Stimulated activated CD8-positive, alpha-beta memory T cell treated with anti-CD3 and anti-CD28 coated beads, Interleukin-12 subunit alpha, Interleukin-12 subunit beta, amount 100 ng/mL, for 4 hours (primary cell): ENCODE measurements around the gene ALDH6A1.
"Not testable (repeated sequence)": the region's sequence is repeated elsewhere in the genome, so short reads cannot be mapped to it uniquely, and the experiment has no call there.

Source experiments
- DNase-seq: peaks from one replicate; pipeline ENCODE4 v3.0.0-alpha.2; 2020; ENCODE audit warnings: low read depth

The ALDH6A1 gene

DNA sequence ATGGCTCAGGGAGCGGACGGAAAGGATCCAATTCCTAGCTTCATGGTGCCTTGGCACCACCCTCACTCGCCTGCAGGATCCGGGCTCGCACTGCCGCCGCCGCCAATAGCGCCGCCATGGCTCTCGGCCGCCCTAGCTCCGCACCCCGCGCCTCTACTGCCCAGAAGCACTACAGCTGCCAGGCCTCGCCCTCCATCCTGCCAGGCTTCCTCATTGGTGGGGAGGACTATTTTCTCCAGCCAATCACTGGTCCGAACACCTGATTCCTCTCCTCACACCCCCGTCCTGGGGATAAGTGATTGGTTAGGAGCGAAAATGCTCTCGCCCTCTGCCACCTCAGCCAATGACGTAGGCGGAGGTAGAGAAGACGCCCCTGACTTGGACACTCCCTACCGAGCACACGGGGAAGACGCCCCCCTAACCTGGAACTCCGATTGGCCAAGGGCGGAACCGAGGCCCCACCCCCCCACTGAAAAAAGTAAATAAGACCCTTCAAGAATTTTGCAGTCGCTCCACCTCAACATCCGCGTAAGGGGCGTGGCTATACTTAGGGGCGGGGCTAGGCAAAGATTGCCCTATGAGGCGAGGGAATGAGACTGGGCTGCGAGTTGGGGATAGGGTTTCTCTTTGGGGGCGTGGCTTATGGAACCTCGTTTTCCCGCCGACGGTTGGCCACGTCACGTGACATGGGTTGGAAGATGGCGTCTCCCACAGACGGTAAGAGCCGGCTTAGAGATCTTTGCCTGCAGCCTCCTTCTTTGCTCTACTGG is at the start of gene ALDH6A1, which contains the start of gene LIN52:
Gene ALDH6A1 (minus strand): TSS at position 177 of the 770 bp plus-strand sequence. CDS start 59 bp downstream, at position 118.
Gene LIN52 (plus strand): TSS at position 680 of the 770 bp plus-strand sequence. CDS start 19 bp downstream, at position 699.
- peak; percentile 100 for DNase-seq

DNA sequence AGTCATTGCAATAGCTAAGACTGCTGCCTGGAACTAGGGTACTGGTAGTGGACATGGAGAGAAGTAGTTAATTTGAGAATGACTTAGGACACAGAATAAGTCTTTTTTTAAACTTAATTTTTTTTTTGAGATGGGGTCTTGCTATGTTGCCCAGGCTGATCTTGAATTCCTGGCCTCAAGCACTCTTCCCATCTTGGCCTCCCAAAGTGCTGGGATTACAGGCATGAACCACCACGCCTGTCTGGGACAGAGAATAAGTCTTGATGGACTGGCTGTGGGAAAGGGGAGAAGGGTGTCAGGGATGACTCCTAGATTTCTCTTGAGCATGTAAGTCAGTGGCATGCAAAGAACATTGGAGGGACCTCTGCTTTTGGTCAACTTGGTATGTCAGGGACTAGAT is 43.4 kb upstream of the ALDH6A1 start:
- no peak for DNase-seq

DNA sequence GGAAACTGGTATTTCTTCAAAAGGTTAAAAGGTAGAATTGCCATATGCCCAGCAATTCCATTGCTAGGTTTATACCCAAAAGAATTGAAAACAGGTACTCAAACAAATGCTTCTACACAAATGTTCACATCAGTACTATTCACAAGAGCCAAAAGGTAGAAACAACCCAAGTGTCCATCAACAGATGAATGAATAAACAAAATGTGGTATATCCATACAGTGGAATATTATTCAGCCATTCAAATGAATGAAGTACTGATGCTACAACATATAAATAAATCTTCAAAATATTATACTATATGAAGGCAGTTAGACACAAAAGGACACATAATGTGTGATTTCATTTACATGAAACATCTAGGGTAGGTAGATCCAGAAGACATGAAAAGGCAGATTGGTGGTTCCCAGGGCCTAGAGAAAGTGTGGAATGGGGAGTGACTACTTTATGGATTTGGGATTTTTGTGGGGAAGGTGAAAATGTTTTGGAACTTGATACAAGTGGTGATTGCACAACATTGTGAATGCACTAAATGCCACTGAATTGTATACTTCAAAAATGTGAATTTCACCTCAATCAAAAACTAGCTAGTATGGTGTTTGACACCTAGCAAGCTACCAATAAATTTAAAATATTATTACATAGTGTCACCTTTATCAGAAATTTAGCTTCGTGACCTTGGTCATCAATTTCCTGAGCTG is 42.2 kb upstream of the ALDH6A1 start:
- no peak for DNase-seq

DNA sequence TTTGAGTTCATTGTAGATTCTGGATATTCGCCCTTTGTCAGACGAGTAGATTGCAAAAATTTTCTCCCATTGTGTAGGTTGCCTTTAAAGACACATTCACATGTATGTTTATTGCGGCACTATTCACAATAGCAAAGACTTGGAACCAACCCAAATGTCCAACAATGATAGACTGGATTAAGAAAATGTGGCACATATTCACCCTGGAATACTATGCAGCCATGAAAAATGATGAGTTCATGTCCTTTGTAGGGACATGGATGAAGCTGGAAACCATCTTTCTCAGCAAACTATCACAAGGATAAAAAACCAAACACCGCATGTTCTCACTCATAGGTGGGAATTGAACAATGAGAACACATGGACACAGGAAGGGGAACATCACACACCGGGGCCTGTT is 41.2 kb upstream of the ALDH6A1 start:
- not testable (repeated sequence) for DNase-seq

DNA sequence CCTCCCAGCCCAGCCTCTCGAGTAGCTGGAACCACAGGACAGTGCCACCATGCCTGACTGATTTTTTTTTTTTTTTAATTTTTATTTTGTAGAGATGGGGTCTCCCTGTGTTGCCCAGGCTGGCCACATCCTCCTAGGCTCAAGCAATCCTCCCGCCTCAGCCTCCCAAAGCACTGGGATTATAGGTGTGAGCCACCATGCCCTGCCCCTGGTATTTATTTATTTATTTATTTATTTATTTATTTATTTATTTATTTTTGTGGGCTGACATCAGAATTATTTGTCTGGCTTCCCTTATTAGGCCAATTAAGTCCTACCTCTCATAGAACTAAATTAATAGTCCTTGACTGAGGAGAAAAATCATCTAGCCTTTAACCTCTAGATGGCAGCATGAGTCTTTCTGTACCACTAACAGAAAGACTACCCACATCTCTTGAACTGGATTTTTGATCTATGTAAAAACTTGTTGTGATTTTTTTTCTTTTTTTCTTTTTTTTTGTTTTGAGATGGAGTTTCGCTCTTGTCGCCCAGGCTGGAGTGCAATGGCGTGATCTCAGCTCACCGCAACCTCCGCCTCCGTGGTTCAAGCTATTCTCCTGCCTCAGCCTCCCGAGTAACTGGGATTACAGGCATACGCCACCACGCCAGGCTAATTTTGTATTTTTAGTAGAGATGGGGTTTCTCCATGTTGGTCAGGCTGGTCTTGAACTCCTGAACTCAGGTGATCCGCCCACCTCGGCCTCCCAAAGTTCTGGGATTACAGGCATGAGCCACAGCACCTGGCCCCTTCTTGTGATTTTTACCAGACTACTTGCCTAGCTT is 27.4 kb upstream of the ALDH6A1 start:
- DNase-seq = not testable (repeated sequence)

DNA sequence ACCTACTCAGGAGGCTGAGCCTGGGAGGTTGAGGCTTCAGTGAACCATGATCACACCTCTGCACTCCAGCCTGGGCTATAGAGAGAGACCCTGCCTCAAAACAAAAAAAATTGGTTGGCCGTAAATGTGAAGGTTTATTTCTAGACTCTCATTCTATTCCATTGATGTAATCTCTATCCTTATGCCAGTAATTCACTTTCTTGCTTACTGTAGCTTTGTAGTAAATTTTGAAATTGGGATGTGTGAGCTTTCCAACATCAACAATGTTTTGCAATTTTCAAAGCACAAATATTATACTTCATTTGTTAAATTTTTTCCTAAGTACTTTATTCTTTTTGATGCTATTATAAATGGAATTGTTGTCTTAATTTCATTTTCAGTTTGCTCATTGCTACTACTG is 25.1 kb upstream of the ALDH6A1 start:
- DNase-seq = no peak

DNA sequence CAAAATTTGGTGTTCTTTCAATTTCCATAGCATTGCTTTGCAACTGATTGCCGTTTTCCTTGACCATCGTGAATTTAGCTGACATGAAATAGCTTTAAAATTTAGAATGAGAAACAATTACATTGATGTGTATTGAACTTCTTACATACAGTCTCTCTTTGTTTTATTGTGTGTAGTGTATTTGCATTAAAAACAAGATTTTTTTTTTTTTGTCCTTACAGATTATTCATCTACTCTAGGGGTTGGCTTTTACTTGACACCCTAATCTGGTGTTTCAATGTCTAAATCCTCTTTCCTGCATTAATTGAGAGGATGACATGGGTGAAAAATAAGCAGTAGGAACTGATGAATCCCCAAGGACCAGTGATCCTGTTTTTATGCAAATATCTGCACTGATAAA is 21.1 kb upstream of the ALDH6A1 start:
- no peak for DNase-seq

DNA sequence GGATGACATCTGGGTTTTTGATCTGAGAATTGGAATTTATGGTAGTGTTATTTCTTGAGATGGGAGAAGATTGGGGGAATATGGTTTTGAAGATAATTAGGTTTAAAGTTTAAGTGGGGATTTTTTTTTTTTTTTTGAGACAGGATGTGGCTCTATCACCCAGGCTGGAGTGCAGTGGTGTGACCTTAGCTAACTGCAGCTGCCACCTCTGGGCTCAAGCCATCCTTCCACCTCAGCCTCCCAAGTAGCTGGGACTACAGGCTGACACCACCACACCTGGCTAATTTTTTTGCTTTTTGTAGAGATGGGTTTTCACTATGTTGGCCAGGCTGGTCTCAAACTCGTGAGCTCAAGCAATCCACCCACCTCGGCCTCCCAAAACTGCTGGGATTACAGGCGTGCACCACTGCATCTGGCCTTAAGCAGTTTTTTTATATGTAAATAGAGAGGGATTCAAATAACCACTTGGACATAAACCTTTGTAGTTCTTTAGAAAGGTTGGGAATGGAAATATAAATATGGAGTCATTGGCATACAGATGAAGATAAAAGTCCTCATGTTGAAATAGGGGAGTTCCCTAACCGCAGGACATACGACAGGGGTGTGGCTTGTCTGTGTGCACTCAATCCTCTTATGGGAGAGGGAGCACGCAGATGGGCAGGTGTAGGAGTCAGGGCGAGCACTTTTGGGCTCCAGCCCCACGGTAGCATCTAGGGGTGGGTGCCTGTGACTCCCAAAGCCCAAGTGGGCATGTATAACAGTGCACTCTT is 5.2 kb upstream of the ALDH6A1 start:
- DNase-seq = no peak

DNA sequence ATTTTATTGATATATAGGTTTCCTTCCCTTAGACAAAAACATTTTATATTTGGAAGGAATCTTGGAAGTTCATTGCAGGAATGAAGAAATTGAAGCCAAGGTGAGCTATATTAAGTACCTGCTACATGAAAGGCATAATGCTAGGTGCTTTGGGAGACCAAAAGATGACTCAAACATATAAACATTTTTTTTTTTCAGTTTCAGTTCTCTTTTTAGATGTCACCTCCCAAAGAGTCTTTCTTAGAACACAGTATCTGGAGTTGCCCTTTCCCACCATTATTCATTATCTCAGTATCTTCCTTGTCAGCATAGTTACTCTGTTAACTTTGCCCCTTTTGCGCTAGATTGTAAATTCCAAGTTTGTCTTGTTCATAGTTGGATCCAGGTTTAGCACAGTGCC is 1.6 kb upstream of the ALDH6A1 start:
- DNase-seq = no peak

DNA sequence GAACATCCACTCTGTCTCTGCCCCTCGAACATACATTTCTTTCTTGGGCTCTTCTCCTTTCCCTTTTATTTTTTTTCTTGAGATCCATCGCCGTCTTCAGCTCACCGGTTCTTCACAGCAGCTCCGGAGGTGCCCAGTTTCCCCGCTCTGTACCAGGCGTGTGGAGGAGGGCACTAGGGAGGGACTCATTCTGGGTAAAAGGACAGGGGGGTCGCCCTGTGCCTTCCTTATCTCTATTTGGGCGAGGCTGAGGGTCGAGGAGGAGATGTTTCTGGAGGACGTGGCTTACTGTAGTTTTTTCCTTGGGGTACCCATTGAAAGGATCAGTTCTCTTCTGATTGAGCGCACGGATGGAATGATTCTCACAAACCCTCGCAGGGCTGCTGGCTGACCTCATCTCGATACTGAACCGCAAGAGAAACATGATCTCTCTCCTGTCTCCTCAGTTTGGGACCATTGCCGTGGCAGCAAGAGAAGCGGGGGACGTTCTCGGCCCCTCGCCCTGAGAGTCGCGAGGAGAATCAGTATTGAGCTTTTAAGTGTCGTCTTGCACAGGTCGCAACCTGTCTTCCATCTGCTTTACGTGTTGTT is 889 bp upstream of the ALDH6A1 start:
- DNase-seq = no peak

DNA sequence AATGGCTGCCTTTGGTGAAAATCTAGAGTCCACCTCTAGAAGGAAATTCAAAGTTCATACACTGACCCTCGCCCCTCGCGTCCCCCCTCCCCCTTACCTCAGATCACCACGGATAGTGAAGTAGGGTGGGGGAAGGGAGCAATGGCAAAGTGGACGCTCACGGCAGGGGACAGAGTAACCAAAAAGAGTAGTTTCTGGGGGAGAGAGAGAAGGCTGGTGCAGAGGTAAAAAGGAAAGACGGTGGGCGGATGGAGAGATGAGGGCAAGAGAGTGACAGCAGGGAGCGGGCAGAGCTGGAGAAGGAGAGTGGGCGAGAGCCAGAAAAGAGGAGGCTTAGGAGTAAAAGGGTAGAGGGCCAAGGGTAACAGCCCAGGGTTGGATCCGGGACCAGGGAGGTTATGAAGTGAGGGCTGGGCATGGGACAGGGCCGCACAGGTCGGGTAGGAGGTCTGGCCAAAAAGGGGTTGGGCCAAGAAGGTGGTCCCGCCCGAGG is 423 bp downstream of the ALDH6A1 start:
- DNase-seq = no peak

DNA sequence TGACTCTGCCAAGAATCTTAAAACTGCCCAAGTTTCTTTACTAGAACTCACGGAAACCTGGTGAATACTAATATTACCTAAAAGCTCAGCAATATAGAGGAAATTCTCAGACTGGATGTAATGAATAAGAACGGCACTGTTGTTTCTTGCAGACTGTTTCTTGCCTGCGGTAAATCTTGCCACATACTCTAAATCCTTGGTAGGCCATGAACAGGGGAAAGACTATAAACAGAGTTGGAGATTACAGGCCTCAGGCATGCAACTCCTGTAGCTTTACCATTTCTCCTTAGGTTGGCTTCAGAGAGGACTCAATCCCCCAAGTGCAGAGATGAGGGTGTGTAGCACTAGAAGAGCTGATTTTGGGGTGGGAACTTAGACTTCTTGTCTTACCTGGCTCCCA is 1.1 kb downstream of the ALDH6A1 start:
- no peak for DNase-seq

DNA sequence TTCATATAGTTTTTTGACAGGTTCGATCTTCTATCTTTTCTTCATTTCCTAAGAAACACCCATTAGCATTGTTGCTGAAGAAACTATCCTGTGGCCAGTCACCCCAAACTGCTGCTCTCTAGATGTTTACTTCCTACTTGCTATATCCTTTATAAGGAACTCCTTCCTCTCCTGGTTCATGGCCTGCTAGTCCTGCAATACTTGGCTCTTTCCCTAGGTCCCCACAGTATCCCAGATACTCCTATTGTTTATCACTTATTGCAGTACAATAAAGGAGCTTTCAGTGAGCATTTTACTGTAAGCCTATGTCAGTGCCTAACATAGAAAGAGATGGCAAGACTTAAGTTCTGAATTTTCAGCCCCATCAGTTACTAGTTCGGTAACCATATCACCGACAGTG is 2.8 kb downstream of the ALDH6A1 start:
- no peak for DNase-seq

DNA sequence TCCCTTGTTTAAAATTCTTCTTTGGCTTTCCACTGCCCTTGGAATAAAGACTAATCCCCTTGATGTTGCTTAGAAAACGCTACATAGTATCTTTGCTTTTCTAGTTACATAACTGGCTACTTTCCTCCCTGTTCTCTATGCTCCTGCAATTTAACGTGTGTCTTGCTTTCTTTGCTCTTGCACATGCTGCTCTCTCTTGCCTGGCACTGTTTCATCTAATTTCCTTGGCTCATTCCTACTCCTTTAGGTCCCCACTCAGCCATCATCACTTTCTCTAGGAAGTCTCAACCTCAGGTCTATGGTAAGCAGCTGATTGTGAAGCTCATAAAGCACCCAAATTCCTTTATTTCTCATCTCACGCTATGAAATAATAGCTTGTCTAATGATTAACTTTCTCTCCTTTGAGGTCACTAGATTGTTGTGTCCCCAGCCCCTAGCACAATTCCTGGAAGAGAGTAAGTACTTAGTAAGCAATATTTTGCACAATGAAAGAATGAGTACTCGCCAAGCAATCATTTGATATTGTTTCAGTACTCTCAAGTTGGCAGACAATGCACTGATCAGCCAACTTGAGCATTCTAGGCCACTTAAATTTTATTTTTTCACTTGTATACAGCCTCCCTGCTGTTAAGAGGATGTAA is 3.3 kb downstream of the ALDH6A1 start:
- DNase-seq = no peak

DNA sequence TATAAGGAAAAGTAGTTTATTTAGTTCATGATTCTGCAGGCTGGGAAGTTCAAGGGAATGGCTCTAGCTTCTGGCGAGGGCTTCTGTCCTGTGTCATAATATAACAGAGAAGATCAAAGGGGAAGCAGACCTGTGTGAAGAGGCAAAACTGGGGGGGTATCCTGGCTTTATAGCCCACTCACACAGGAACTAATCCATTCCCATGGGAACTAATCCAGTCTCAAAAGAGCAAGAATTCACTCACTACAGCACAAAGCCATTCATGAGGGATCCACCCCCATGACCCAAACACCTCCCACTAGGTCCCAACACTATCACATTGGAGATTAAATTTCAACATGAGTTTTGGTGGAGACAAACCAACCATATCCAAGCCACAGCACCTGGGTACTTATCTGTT is 6.9 kb downstream of the ALDH6A1 start:
- no peak for DNase-seq

DNA sequence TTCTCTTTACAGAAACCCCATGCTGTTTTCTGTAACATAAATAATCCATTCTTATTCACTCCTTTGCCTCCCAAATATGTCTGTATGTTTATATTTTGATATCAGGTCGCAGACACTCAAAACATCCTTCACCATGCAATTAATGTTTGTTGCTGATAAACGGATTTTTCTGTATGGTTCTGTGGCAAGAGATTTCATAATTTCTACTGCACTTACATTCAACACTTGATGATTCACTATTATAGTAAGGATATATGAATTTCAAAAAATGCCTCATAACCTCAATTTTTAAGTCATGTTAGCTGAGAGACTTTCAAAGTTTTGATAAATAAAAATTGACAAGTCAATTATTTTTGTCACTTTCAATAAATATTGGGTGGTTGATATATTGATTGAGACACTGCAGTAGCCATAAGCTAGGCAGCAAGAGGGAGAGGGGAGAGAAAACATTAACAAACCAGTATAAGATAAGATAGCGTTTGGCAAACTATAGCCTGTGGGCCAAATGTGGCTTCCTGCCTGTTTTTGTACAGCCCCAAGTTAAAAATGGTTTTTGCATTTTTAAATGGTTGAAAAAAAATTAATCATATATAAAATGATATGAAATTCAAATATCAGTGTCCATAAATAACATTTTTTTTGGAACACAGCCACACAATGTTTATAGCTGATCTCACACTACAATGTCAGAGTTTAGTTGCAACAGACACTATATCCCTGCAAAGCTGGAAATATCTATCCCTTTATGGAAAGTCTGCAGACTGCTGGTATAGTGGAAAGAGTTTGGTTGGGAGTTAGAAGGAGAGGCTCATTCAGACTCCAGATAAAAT is 18.3 kb downstream of the ALDH6A1 start:
- no peak for DNase-seq

DNA sequence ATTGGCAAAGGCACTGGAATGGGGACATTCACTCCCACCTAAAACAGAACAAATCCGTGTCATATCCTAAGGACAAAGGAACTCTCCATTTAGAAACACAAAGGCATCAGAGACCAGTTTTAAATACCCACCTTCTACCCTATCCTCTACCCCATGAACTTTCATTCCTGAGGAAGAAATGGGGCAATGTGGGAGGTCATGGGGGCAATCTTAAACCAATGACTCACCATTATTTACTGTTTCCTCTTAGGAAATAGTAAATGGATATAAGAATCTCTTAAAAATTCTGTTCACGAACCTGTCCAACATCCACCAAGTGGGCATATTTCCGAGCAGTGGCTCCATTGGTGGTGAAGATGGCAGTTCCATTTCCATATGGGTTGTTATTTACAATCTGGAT is 19.4 kb downstream of the ALDH6A1 start:
- no peak for DNase-seq

DNA sequence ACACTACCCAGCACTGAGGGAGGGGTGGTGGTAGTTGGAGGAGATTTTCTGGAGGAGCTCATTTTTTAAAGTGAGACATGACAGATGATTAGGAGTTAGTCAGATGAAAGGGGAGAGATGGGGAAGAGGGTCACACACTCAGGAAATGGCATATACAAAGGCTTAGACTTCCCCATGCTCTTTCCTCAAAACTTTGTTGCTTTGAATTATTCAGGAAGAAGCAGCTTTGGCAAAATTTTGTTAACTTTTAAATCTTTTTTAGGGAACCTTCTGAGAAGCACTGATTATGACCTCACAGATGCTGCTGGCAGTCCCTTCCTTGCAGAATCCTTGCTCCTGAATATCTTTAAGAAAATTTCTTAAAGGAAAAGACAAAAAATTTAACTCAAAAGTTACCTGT is 19.8 kb downstream of the ALDH6A1 start:
- DNase-seq = no peak

DNA sequence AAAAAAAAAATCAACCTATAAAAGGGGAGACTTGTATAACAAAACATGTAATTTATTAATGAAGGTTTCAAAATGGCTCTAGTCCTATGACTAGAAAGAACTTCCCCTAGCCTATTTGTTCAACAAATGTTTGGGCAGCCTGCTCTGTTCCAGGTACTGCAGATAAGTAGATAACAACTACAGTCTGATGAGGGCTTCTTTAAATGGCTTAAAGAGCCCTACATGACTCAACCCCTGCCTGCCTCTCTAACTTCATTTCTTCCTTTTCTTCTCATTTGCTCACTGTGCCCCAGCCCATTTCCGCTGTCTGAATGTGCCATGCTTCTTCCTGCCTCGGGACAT is 21.5 kb downstream of the ALDH6A1 start:
- DNase-seq = no peak

DNA sequence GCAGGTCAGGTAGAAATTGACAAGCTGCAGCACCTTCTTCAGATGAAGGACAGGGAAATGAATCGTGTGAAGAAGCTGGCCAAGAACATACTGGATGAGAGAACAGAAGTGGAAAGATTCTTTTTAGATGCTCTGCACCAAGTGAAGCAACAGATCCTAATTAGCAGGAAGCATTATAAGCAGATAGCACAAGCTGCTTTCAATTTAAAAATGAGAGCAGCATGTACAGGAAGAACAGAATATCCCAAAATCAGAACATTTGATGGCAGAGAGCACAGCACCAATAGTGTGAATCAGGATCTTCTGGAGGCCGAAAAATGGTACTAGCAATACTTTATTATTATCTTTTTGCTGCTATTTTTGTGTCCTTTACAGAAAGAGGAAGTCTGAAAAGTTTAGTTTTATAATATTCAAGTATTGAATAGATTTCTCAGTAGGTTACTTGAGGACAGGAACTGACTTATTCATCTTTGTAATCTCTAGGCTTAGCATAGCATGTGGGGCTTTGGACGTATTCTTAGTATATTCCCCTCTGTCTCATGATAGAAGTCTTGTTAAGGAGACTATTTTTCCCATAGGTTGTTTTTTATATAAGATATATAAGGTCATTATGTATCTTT is 34.3 kb downstream of the ALDH6A1 start:
- no peak for DNase-seq
